ENCODE measurements around the gene CFHR4.
"Not testable (repeated sequence)": the region's sequence is repeated elsewhere in the genome, so short reads cannot be mapped to it uniquely, and the experiment has no call there.

Gene CFHR4

DNA sequence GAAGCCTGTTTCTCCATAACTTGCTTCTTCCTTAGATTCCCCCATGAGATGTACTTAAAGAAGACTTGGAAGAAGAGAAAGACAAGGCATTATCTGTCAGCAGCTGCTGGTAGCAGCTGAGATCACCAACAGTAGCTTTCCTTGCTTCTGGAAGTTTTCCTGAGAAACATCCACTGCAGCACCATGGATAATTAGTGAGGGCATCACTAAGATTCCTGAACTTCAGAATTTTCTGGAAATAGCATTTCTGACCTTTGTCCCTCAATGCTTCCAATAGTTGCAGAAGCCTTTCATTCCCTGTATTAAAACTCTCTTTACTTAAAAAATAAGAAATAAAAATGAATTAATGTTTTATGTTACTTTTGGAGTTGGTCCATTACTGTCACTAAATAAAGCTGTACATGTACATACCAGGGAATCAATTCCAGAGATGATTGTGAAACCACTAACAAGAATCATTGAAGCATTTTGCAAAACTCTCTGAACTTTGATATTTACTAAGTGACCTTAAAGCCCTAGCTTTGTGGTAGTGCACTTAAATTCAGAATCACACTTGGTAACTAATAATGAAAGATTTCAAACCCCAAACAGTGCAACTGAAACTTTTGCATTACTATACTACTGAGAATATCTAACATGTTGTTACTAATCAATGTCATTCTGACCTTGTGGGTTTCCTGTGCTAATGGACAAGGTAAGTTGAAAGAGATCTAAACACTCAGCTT lies at the start of gene CFHR4:
Gene CFHR4 (plus strand): TSS at position 538 of the 725 bp plus-strand sequence. CDS start 99 bp downstream, at position 637.
- H3K4me1 Mint-ChIP-seq: no peaks in the 10 kb centered on the region
- H3K27ac Mint-ChIP-seq (ENCODE audit: low read depth): no peak within 1 kb of the TSS
- no peak for ATAC-seq (replicated peaks; ENCODE audit: extremely low read depth, poor library complexity, severe bottlenecking)
- H3K4me3 Mint-ChIP-seq: no peak within 1 kb of the TSS
- no peaks in the 10 kb centered on the region for H3K9me3 Mint-ChIP-seq
- DNase-seq (ENCODE audit: low spot score in 2 of 2): no peak
- H3K36me3 Mint-ChIP-seq (ENCODE audit: insufficient read depth): no peaks in the 10 kb centered on the region
- H3K27me3 Mint-ChIP-seq: no peaks in the 10 kb centered on the region

DNA sequence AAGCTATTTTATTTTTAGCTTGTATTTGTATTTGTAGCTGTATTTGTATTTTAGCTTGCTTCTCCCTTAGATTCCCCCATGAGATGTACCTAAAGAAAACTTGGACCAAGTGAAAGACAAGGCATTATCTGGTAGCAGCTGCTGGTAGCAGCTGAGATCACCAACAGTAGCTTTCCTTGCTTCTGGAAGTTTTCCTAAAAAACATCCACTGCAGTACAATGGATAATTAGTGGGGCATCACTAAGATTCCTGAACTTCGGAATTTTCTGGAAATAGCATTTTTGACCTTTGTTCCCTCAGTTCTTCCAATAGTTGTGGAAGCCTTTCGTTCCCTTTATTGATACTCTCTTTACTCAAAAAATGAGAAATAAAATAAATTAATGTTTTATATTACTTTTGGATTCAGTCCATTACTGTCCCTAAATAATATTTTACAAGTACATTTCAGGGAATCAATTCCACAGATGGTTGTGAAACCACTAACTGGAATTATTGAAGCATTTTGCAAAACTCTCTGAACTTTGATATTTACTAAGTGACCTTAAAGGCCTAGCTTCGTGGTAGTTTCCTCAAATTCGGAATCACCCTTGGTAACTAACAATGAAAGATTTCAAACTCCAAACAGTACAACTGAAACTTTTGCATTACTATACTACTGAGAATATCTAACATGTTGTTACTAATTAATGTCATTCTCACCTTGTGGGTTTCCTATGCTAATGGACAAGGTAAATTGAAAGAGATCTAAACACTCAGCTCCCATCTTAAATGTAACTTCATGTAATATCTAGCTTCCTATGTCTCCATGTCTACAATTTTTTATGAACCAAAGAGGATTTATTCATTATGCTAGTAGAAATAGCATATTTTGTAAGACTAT lies 38.0 kb upstream of the CFHR4 start:
- not testable (repeated sequence) for ATAC-seq (replicated peaks; ENCODE audit: extremely low read depth, poor library complexity, severe bottlenecking); H3K36me3 Mint-ChIP-seq (ENCODE audit: insufficient read depth); H3K27ac Mint-ChIP-seq (ENCODE audit: low read depth); H3K9me3 Mint-ChIP-seq; DNase-seq (ENCODE audit: low spot score in 2 of 2); H3K27me3 Mint-ChIP-seq; H3K4me3 Mint-ChIP-seq; H3K4me1 Mint-ChIP-seq

DNA sequence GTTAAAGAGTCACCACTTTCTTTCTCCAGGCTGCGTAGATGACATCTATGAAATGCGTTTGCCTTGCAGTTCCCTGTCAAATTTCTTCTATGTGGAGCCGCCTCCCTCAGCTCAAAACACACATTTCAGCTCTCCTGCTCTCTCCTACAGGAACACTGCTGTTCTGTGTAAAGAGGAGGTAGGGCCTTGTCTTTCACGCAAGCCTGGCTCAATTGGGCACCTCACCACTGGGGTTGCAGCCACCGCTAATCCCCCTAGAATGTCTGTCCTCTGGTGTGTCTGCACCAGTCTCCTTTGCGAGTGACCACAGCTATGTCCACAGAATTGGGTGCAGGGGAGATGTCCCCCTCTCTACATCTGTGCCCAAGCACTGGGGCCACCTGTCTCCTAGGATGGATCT lies 31.8 kb upstream of the CFHR4 start:
- DNase-seq (ENCODE audit: low spot score in 2 of 2) (no peak), ATAC-seq (replicated peaks; ENCODE audit: extremely low read depth, poor library complexity, severe bottlenecking) (no peak)
- no peaks in the 10 kb centered on the region for H3K4me1 Mint-ChIP-seq
- no peak overlapping the region for H3K27ac Mint-ChIP-seq (ENCODE audit: low read depth)
- no peaks in the 10 kb centered on the region for H3K36me3 Mint-ChIP-seq (ENCODE audit: insufficient read depth)
- H3K9me3 Mint-ChIP-seq: peaks cover 10% of the 10 kb centered on the region
- no peaks in the 10 kb centered on the region for H3K27me3 Mint-ChIP-seq
- H3K4me3 Mint-ChIP-seq: no peak overlapping the region

DNA sequence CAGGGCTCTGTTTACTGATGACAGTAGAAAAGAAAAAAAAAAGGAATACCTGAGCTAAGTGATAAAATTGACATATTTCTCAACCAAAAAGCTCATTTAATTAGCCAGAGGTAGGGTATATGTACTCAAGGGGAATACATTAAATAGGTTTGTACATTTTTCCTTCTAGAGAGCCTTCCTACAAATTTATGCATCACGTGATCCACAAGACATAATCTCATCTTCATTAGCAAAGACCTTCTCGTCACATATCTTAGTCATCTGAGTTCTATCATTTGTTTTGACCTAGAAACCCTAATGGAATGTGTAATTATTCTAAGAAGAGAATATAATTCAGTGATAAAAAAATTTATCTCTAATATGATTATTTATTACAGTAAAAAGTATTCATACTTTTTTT lies 30.7 kb upstream of the CFHR4 start:
- DNase-seq (ENCODE audit: low spot score in 2 of 2) (no peak), ATAC-seq (replicated peaks; ENCODE audit: extremely low read depth, poor library complexity, severe bottlenecking) (no peak)
- H3K4me1 Mint-ChIP-seq: no peaks in the 10 kb centered on the region
- H3K4me3 Mint-ChIP-seq: no peak overlapping the region
- no peaks in the 10 kb centered on the region for H3K27me3 Mint-ChIP-seq
- H3K27ac Mint-ChIP-seq (ENCODE audit: low read depth): no peak overlapping the region
- peaks cover 10% of the 10 kb centered on the region for H3K9me3 Mint-ChIP-seq
- no peaks in the 10 kb centered on the region for H3K36me3 Mint-ChIP-seq (ENCODE audit: insufficient read depth)

DNA sequence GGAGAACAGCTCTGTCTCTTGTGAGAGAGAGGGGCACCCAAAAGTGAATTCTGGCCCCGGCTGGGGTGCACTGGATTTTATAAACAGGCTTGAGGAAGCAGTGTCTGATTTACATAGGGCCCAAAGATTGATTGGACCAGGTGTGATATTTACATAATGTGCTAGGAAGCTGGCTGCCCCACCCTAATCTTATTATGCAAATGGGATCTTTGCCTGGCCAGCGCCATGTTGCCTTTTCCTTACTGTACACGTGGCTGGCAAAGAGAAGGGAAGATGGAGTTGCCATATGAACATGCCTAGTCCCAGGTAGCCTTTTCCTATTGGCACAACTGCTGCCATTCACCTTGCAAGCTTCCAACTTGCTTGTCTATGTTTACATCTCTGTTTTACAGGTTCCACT lies 29.0 kb upstream of the CFHR4 start:
- no peak for DNase-seq (ENCODE audit: low spot score in 2 of 2)
- Mint-ChIP-seq H3K27ac (ENCODE audit: low read depth) (no peak overlapping the region), H3K4me3 (no peak overlapping the region), H3K36me3 (ENCODE audit: insufficient read depth) (no peaks in the 10 kb centered on the region), H3K27me3 (no peaks in the 10 kb centered on the region), H3K4me1 (no peaks in the 10 kb centered on the region), H3K9me3 (peaks cover 15% of the 10 kb centered on the region)
- ATAC-seq (replicated peaks; ENCODE audit: extremely low read depth, poor library complexity, severe bottlenecking): no peak

DNA sequence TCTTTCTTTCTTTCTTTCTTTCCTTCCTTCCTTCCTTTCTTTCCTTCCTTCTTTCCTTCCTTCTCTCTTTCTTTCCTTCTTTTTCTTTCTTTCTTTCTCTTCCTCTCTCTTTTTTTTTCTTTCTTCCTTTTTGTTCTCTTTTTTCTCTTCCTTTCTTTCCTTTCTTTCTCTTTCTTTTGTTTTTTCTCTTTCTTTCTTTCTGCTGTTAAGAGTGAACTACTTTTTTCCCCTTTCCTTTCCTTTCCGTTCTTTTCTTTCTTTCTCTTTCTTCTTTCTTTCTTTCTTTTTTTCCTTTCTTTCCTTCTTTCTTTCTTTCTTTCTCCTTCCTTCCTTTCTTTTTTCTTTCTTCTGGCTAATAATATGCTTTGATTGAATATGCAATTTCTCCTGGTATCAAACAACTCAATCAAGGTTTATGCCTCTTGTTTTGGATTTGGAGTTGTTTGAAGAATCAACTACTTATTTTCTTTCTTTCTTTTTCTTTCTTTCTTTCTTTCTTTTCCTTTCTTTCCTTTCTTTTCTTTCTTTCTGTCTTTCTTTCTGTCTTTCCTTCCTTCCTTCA lies 27.4 kb upstream of the CFHR4 start:
- Mint-ChIP-seq H3K4me1 (no peaks in the 10 kb centered on the region), H3K27me3 (no peaks in the 10 kb centered on the region), H3K36me3 (ENCODE audit: insufficient read depth) (no peaks in the 10 kb centered on the region), H3K9me3 (peaks cover 23% of the 10 kb centered on the region), H3K4me3 (no peak overlapping the region), H3K27ac (ENCODE audit: low read depth) (no peak overlapping the region)
- DNase-seq (ENCODE audit: low spot score in 2 of 2): no peak
- ATAC-seq (replicated peaks; ENCODE audit: extremely low read depth, poor library complexity, severe bottlenecking): no peak

GRCh38 chr1:196861429-196861828 lies 26.4 kb upstream of the CFHR4 start:
- ATAC-seq (replicated peaks; ENCODE audit: extremely low read depth, poor library complexity, severe bottlenecking): no peak
- H3K27me3 Mint-ChIP-seq: no peaks in the 10 kb centered on the region

DNA sequence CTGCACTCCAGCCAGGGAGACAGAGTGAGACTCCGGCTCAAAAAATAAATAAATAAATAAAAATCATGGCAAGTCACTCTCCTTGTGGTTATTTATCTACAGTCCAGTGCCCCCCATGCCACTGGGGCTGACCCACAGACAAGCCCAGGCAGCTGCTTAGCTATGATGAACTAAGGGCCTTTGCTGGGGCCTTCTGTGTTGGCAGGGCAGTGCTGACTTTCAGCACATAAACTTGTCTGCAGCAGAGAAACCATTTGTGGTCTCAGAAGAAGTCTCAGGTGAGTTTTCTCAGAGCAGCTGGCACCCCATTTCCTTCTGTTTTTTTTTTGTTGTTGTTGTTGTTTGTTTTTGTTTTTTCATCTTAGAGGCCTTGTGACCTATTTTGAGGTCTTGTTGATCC lies 20.9 kb upstream of the CFHR4 start:
- no peak for ATAC-seq (replicated peaks; ENCODE audit: extremely low read depth, poor library complexity, severe bottlenecking)
- H3K4me1 Mint-ChIP-seq: no peaks in the 10 kb centered on the region
- H3K27me3 Mint-ChIP-seq: no peaks in the 10 kb centered on the region
- no peak for DNase-seq (ENCODE audit: low spot score in 2 of 2)
- H3K27ac Mint-ChIP-seq (ENCODE audit: low read depth): no peak overlapping the region
- no peaks in the 10 kb centered on the region for H3K36me3 Mint-ChIP-seq (ENCODE audit: insufficient read depth)
- peaks cover 13% of the 10 kb centered on the region for H3K9me3 Mint-ChIP-seq
- H3K4me3 Mint-ChIP-seq: no peak overlapping the region

More at GRCh38 chr1:196861429-196861828, 26.4 kb upstream of the CFHR4 start:
- H3K27ac Mint-ChIP-seq (ENCODE audit: low read depth): no peak overlapping the region
- peaks cover 23% of the 10 kb centered on the region for H3K9me3 Mint-ChIP-seq
- DNase-seq (ENCODE audit: low spot score in 2 of 2): no peak
- H3K4me1 Mint-ChIP-seq: no peaks in the 10 kb centered on the region
- no peak overlapping the region for H3K4me3 Mint-ChIP-seq
- no peaks in the 10 kb centered on the region for H3K36me3 Mint-ChIP-seq (ENCODE audit: insufficient read depth)

DNA sequence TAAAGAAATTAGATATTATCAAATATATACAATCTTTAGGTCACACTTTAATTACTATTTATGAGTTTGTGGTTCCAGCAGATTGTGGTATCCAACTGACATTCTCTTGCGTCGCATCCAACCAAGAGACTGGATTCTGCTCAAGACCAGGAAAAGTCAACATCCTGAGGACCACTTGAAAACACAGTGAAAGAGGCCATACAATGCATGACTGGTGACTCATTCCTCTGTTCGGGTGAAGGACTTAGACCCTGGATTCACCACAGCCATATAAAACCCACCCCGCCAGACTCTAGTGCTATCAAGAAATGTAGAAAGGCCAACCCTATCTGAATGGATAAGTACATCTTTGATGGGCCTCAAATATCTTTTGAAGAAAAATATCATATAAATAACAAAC lies 14.5 kb upstream of the CFHR4 start:
- Mint-ChIP-seq H3K27me3 (no peaks in the 10 kb centered on the region), H3K4me1 (no peaks in the 10 kb centered on the region), H3K9me3 (no peaks in the 10 kb centered on the region), H3K4me3 (no peak overlapping the region), H3K27ac (ENCODE audit: low read depth) (no peak overlapping the region), H3K36me3 (ENCODE audit: insufficient read depth) (no peaks in the 10 kb centered on the region)
- DNase-seq (ENCODE audit: low spot score in 2 of 2): no peak
- ATAC-seq (replicated peaks; ENCODE audit: extremely low read depth, poor library complexity, severe bottlenecking): no peak

DNA sequence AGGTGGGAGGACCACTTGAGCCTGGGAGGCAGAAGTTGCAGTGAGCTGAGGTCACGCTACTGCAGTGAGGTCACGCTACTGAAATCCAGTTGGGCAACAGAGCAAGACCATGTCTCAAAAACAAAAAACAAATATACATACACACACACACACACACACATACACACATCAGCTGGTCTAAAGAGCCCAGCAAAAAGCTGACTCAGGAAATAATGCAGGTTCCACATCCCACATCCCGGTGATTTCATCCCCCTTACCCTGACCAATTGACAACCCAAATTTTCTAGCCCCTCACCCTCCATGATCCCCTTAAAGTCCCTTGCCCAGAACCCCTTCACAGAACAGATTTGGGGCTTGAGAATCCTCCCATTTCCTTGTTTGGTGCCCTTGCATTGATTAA lies 11.9 kb upstream of the CFHR4 start:
- Mint-ChIP-seq H3K36me3 (ENCODE audit: insufficient read depth) (no peaks in the 10 kb centered on the region), H3K27me3 (no peaks in the 10 kb centered on the region), H3K4me1 (no peaks in the 10 kb centered on the region), H3K9me3 (no peaks in the 10 kb centered on the region), H3K4me3 (no peak overlapping the region), H3K27ac (ENCODE audit: low read depth) (no peak overlapping the region)
- DNase-seq (ENCODE audit: low spot score in 2 of 2) (no peak), ATAC-seq (replicated peaks; ENCODE audit: extremely low read depth, poor library complexity, severe bottlenecking) (no peak)

GRCh38 chr1:196877964-196878363 lies 9.9 kb upstream of the CFHR4 start:
- Mint-ChIP-seq H3K9me3 (no peaks in the 10 kb centered on the region), H3K27ac (ENCODE audit: low read depth) (no peak overlapping the region), H3K4me3 (no peak overlapping the region), H3K27me3 (no peaks in the 10 kb centered on the region), H3K36me3 (ENCODE audit: insufficient read depth) (no peaks in the 10 kb centered on the region), H3K4me1 (no peaks in the 10 kb centered on the region)
- DNase-seq (ENCODE audit: low spot score in 2 of 2) (no peak), ATAC-seq (replicated peaks; ENCODE audit: extremely low read depth, poor library complexity, severe bottlenecking) (no peak)

DNA sequence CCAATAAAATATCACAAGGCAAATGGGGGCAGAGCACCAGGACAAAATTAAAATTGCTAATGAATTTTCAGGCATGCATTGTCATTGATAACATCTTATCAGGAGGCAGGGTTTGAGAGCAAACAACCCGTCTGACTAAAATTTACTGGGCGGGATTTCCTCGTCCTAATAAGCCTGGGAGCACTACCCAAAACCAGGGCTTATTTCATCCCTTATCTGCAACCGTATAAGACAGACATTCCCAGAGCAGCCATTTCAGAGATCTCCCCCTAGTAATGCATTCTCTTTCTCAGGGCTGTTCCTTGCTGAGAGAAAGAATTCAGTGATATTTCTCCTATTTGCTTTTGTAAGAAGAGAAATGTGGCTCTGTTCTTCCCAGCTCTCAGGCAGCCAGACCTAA lies 1.3 kb upstream of the CFHR4 start:
- H3K9me3 Mint-ChIP-seq; H3K27ac Mint-ChIP-seq (ENCODE audit: low read depth); H3K36me3 Mint-ChIP-seq (ENCODE audit: insufficient read depth); ATAC-seq (replicated peaks; ENCODE audit: extremely low read depth, poor library complexity, severe bottlenecking); H3K4me3 Mint-ChIP-seq; H3K27me3 Mint-ChIP-seq; DNase-seq (ENCODE audit: low spot score in 2 of 2); H3K4me1 Mint-ChIP-seq: not testable (repeated sequence)

DNA sequence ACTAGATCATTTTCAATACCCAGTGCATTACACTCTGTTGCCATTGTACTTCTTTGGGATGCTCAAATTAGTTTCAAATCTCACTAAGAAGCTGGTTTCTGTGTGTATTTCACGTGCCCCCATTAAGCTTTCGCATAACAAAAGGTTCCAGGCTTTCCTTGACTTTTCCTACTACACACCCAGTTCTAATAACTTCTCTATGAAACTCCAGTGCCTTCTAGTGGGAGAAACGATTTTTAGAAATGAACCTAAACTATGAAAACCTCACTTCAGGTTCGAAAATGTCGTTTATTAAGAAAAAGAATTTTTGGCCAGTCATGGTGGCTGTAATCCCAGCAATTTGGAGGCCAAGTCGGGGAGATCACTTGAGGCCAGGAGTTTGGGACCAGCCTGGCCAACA lies 2.8 kb downstream of the CFHR4 start:
- Mint-ChIP-seq H3K4me3 (no peak overlapping the region), H3K27me3 (no peaks in the 10 kb centered on the region), H3K4me1 (no peaks in the 10 kb centered on the region), H3K9me3 (no peaks in the 10 kb centered on the region), H3K36me3 (ENCODE audit: insufficient read depth) (no peaks in the 10 kb centered on the region), H3K27ac (ENCODE audit: low read depth) (no peak overlapping the region)
- ATAC-seq (replicated peaks; ENCODE audit: extremely low read depth, poor library complexity, severe bottlenecking) (no peak), DNase-seq (ENCODE audit: low spot score in 2 of 2) (no peak)
